UCSD-AML1 (cell line): ENCODE results near the gene HOXA2.

ENCODE experiments used
- DNase-seq: peaks from one replicate; lab custom pipeline; 2025; ENCODE audit not compliant: unreplicated experiment; lab: John Stamatoyannopoulos, UW

HOXA2 gene

GRCh38 chr7:27141923-27142579, 39.6 kb upstream of the HOXA2 start:
- no peak for DNase-seq

DNA sequence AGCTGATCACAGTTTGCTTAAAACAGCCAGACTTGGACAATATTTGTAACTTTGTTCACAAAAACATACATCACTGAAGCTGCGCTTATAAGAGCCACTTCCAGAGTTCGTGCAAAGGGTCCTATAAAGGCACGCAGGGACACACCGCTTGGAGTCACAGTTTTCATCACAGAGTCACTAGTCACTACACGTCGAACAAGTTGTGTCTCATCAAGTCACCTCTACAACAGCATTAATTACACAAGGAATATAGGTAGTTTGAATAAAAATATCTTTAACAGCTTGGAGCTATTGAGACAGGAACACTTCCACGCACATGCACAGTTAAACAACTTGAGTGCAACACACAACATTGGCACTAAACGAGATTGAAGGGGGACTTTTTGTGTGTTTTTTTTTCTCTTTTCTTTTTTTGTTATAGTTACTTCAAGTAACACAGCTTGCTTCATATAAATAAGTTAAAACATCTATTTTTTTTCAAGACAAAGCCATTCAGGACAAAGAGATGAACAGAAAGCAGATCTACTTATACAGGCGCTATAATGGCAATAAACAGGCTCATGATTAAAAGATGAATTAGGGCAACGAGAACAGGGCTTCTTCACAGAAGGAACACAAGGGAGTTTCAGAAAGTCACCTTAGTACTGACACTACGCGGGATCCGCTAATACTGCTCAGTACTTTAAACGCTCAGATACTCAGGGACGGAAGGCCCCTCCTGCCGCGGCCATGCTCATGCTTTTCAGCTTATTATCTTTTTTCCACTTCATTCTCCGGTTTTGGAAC, 38.8 kb upstream of the HOXA2 start:
- DNase-seq = no peak

GRCh38 chr7:27140126-27140857, 37.8 kb upstream of the HOXA2 start:
- no peak for DNase-seq

DNA sequence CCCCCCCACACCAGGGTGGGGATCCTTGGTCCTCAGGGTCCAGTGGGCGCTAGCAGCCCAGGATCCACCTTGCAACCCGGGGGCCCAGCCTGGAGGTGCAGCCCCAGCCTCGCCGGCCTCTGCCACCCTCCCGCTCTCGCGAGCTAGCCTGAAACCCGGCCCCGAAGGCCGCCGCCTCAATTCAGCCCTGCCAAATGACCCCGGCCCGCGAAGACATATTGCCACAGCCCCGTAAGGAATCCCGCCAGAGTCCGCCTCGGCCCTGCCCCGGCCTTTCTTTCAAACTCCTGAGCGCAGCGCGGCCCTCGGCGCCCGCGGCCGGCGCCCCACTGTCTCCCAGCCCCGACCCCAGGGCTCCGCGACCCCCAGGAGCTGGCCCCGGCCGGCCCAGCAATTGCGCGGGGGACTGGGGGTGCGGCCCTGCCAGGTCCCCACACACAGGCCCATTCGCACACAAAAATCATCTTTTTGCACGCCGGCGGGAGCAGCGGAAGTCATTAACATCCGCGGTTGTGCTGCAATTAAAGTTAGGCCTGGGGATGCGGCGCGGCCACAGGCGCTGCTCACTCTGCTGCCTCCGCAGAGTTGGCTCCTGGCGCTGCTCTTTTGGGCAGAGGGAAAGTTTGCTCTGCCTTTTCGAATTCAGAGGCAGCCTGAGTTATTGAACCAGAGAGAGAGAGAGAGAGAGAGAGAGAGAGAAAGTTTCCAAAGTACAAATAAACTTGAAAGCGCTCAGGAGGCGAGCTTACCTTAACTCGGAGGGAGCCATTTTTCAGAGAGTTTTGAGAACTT, 37.0 kb upstream of the HOXA2 start:
- DNase-seq = no peak

DNA sequence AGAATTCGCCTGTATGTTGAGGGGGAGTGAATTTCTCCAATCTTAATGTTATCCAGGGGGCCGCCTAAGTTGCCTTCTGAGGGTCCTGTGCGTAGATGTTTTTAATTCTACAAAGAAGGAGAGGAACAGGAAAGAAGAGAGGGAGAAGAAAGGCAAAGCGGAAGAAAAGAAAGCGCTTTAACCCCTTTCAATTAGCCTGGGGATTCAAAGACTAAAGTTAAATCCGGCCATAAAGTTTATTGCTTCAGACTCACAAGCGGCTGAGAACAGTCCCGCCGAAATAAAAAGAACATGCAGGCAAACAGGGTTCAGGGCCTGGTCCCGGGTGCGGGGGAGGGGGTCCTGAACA, 36.5 kb upstream of the HOXA2 start:
- DNase-seq = no peak

DNA sequence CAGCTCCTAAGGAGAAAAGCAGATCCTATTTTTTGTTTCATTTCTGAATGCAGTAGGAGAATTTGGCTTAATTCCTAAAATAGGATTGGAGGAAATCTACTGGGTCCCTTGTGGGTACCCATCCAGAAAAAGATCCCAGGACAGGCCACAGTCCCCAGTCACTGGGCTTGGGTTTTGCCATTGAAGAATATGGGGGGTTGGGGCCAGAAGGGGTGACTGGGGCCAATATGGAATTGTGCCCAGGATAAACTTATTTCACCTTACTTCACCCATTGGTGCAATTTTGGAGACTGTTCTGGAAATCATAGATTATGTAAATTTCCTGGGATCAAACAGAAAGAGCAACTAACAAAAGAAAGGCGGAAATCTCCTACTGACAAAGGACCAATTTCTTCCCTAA, 36.0 kb upstream of the HOXA2 start:
- DNase-seq = no peak

GRCh38 chr7:27137640-27138315, 35.3 kb upstream of the HOXA2 start:
- no peak for DNase-seq

DNA sequence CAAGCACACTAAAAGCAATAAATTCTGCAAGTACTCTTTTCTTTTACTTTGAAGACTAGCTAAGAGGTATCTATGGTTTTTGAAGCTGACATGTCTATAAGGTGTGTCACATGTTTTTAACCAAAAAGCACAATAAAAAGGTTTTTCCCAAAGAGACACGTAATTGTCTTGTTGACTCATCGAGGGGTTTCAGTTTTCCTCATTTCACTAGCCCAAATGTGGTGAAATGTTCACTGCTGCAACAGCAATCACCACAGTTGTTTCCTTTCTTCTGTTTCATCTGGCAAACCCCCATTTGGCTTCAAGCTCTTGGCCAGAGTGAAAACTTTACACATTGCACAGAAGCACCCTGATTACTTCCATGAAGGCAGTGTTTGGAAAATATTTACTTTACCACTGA, 31.9 kb upstream of the HOXA2 start:
- no peak for DNase-seq

- no peak for DNase-seq
Measured at GRCh38 chr7:27133409-27134231, 31.1 kb upstream of the HOXA2 start.

- no peak for DNase-seq
Measured at GRCh38 chr7:27132978-27133377, 30.5 kb upstream of the HOXA2 start.

DNA sequence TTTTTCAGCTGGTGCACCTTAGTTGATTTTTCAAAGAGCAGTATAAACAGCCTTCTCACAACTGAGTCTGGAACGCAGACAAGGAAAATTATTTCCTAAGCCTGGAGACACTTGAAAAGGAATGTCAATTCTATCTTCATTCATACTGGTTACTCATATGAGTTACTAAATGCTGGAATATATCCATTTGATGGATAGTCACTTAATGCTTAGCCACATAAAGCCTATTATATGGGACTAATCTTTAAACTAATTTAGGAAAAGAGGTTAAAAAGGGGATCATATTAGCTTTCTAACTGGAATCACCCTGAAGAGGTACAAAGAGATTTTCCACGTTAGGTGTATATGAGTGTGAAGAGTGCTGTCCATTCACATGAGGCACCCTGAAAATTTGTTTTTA, 29.7 kb upstream of the HOXA2 start:
- DNase-seq = no peak

GRCh38 chr7:27131390-27131819, 28.9 kb upstream of the HOXA2 start:
- DNase-seq = no peak

DNA sequence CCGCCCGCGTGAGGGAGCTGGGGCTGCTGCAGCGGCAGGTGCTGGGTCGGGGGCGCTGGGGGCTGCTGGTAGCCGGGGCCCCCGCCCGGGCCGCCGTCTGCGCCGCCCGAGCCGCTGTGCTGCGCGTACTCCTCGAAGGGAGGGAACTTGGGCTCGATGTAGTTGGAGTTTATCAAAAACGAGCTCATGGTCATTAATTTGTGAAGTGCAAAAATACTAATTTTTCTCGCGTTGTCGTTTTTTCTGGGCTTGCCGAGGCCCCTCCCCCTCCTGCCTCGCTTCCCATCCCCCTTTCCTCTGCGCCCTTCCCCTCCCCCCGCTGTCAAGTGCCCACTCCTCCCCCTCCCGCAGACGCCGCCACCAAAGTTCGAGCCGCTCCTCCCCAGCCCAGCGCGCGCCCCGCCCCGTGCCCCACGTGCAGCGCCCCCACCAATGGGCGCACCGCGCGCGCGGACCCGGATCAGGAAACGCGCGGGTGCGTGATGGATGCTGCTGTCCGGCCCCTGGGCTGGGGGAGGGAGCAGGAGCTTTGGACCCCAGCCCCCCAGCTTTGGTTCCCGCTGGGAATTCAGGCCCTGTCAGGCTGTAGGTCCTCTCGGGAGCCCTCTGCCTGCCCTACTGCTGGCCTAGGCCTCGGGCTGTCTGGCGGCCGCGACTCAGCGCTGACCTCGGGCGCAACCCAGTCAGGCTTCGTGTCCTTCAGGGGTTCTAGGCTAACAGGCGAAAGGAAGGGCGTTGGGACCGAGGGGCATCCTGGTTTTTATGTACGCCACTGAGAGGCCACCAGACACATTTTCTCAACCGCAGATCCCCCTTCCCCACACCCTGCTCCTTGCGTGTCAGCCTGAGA, 28.3 kb upstream of the HOXA2 start, which contains the start of gene HOXA4:
Gene HOXA4 (minus strand): TSS at position 218 of the 850 bp plus-strand sequence. CDS start 24 bp downstream, at position 194.
- DNase-seq = no peak

GRCh38 chr7:27129729-27130539, 27.5 kb upstream of the HOXA2 start:
- DNase-seq = no peak

DNA sequence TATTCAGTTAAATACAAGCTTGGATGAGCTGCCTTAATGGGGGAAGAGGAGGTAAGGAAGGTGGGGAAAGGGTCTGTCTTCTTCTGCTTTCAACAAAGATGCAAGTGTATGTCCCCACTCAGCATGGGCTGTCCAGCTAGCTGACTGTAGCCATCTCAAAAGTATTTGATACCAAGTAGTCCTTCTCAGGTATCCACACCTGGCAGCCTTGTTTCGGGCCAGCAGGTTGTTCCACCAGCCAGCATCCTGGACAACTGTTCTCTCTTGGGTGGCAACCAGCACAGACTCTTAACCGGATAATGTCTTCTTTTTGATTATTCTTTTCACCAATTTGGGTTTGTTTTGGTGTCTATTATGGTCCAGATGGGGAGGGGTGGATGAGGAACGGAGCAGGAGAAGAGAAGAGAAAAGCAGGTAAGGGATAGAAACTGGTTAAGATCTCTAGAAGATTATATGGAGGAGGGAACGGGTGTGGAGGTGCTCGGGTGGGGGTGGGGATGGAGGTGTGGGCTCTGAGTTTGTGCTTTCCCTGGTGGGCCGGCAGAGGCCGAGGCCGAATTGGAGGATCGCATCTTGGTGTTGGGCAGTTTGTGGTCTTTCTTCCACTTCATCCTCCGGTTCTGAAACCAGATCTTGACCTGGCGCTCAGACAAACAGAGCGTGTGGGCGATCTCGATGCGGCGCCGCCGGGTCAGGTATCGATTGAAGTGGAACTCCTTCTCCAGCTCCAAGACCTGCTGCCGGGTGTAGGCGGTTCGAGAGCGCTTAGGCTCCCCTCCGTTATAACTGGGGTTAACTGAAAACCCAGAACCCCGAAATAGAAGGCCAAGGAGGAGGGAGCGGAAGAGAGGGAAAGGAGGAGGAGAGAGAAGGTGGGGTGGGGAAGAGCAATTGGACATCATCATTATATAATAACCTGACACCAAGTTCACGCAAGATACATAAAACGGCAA, 26.6 kb upstream of the HOXA2 start:
- no peak for DNase-seq

GRCh38 chr7:27128034-27128433, 25.6 kb upstream of the HOXA2 start:
- no peak for DNase-seq
